Prostate gland (tissue), 2 donors: ENCODE measurements around the gene COL6A5. TPM values are rescaled to one million over a fixed set of nuclear protein-coding genes. Genes with fewer than 3 reads are reported as not detected.

Experiments
- DNase-seq: peaks from one replicate; pipeline ENCODE4 v3.0.0-alpha.2; 2019; ENCODE audit warnings: low spot score
- H3K27ac ChIP-seq, 2 donors: fragments of 200-600 bp; sonication (generic); 2 replicates each; pipeline ENCODE4 v1.5.1; 2017 to 2019
- H3K27me3 ChIP-seq: fragments of 200-600 bp; sonication (generic); replicated peaks from 2 replicates; pipeline ENCODE4 v1.5.1; 2019; ENCODE audit not compliant: insufficient read depth
- H3K36me3 ChIP-seq, 2 donors: fragments of 200-600 bp; sonication (generic); 1 replicate in 1 of 2; 2 replicates in 1 of 2; pipeline versions ENCODE4 v1.5.1 to v1.8.1; 2017 to 2019
- H3K4me1 ChIP-seq: fragments of 200-600 bp; sonication (generic); replicated peaks from 2 replicates; pipeline ENCODE4 v1.5.1; 2019
- H3K4me3 ChIP-seq, 2 donors: fragments of 200-600 bp; sonication (generic); 2 replicates each; pipeline ENCODE4 v1.5.1; 2017 to 2019
- H3K9me3 ChIP-seq: fragments of 200-600 bp; sonication (generic); 2 replicates; pipeline ENCODE4 v1.5.1; 2017
- POLR2A ChIP-seq: fragments of 450-650 bp; IDR thresholded peaks from one replicate; pipeline ENCODE4 v1.6.1; 2016; ENCODE audit warnings: antibody characterized with exemption, mild to moderate bottlenecking
- POLR2AphosphoS5 ChIP-seq: sonication (generic); formaldehyde crosslinking; IDR thresholded peaks from one replicate; pipeline ENCODE4 v1.6.1; 2017; ENCODE audit warnings: antibody characterized with exemption
- WGBS: methylation state at CpG from one replicate; pipeline ENCODE4 v1.1.5; 2018; 5-methylcytosine and 5-hydroxymethylcytosine counted together
- intact Hi-C: fragments of 100-400 bp; cut with DNase I; formaldehyde crosslinking; loops from one replicate; pipeline ENCODE4 v1.14.2; 2022
- total RNA-seq, 2 donors: library from RNA; depleted of rRNA; stranded (reverse); fragments of >200 nt; gene quantifications; one replicate each; pipeline ENCODE4 v1.1.0, GENCODE V29; 2016
- TF ChIP-seq, protein P1 (sequence below), 4 experiments: fragments of 200-600 bp in 2 of 4; fragments of 450-650 bp in 2 of 4; sonication (generic) in 2 of 4; IDR thresholded peaks; 1 replicate in 3 of 4; 2 replicates in 1 of 4; pipeline ENCODE4 v1.5.1; 2016 to 2019; ENCODE audit warnings: antibody characterized with exemption in 4 of 4, mild to moderate bottlenecking in 2 of 4, moderate library complexity in 2 of 4

COL6A5 gene
- total RNA-seq, 2 donors from 2014 or later: 0.57 TPM; not detected in 1

DNA sequence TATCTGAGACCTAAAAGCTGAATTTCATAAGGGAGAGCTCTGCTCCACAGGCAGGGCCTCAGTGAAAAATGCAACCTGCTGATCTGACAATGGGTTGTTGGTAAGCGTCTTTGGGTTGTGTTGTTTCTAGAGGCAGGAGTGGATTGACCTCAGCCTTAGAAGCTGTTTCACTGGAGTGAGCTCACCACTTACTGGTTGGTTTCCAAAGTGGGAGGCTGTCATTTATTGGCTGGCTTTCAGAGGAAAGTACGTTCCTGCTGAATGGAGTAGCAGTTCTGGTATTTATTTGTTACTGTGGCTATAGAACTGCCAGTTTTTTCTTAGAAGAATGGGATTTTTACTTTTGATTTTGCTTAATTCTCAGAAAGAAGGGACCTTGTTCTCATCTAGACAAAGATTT, 29.3 kb upstream of the COL6A5 start:
- intact Hi-C loops: no loop called here
- TF ChIP-seq POLR2A: no peak
- TF ChIP-seq, protein P1, sequence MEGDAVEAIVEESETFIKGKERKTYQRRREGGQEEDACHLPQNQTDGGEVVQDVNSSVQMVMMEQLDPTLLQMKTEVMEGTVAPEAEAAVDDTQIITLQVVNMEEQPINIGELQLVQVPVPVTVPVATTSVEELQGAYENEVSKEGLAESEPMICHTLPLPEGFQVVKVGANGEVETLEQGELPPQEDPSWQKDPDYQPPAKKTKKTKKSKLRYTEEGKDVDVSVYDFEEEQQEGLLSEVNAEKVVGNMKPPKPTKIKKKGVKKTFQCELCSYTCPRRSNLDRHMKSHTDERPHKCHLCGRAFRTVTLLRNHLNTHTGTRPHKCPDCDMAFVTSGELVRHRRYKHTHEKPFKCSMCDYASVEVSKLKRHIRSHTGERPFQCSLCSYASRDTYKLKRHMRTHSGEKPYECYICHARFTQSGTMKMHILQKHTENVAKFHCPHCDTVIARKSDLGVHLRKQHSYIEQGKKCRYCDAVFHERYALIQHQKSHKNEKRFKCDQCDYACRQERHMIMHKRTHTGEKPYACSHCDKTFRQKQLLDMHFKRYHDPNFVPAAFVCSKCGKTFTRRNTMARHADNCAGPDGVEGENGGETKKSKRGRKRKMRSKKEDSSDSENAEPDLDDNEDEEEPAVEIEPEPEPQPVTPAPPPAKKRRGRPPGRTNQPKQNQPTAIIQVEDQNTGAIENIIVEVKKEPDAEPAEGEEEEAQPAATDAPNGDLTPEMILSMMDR (IDR thresholded peaks at IDR 0.05): no peak
- TF ChIP-seq POLR2AphosphoS5: no peak

DNA sequence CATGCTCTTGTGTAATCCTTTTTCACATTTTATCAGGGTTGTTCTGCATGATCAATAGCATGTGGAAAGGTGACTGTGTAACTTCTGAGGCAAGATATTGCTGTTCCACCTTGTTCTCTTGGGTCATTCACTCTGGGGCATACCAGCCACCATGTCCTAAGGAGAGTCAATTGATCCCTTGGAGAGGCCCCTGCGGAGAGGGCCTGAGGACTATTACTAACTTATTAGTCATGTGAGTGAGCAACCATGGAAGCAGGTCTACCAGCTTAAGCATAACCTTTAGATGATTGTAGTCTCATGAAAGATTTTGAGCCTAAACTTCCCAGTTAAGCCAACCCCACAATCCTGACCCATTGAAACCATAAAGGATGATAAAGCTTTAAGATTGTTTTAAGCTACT, 22.0 kb upstream of the COL6A5 start:
- no peak overlapping the region for H3K27ac ChIP-seq
- TF ChIP-seq POLR2A (no peak), POLR2AphosphoS5 (no peak)
- TF ChIP-seq, protein P1 (IDR thresholded peaks at IDR 0.05): no peak
- WGBS: 94% methylated on average over 1 of the region's 1 CpG
- H3K9me3 ChIP-seq: no peaks in the 10 kb centered on the region
- H3K4me3 ChIP-seq: no peak overlapping the region
- H3K4me1 ChIP-seq: no peaks in the 10 kb centered on the region
- no peak for DNase-seq
- intact Hi-C loops: no loop called here
- no peaks in the 10 kb centered on the region for H3K36me3 ChIP-seq
- H3K27me3 ChIP-seq: no peaks in the 10 kb centered on the region

More for the DNA sequence above, 29.3 kb upstream of the COL6A5 start:
- 33% methylated on average over 2 of the region's 2 CpGs for WGBS
- H3K4me1 ChIP-seq: no peaks in the 10 kb centered on the region
- H3K27ac ChIP-seq: no peak overlapping the region
- H3K27me3 ChIP-seq: no peaks in the 10 kb centered on the region
- no peak for DNase-seq
- no peaks in the 10 kb centered on the region for H3K36me3 ChIP-seq
- H3K9me3 ChIP-seq: no peaks in the 10 kb centered on the region
- no peak overlapping the region for H3K4me3 ChIP-seq

DNA sequence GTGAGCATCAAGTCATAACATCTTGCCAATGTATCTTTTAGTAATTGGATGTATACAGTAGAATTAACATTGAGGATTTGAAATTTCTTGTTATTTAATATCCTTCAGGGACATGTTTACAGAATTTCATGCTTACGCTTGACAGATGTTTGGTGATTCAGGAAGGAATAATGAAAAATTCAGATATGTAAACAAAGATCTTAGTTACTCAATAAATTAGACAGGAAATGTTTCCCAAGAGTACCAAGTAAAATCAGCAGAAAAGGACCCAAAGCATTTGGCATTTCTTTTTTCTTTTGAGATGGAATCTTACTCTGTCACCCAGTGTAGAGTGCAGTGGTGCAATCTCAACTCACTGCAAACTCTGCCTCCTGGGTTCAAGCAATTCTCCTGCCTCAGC, 4.7 kb upstream of the COL6A5 start:
- TF ChIP-seq, protein P1 (IDR thresholded peaks at IDR 0.05): no peak
- TF ChIP-seq POLR2A (no peak), POLR2AphosphoS5 (no peak)
- WGBS: 38% methylated on average over 1 of the region's 1 CpG
- Histone ChIP-seq H3K9me3 (no peaks in the 10 kb centered on the region), H3K27ac (no peak overlapping the region), H3K4me1 (no peaks in the 10 kb centered on the region), H3K27me3 (peaks cover 2% of the 10 kb centered on the region), H3K4me3 (no peak overlapping the region), H3K36me3 (no peaks in the 10 kb centered on the region)
- no peak for DNase-seq
- intact Hi-C loops: no loop called here

DNA sequence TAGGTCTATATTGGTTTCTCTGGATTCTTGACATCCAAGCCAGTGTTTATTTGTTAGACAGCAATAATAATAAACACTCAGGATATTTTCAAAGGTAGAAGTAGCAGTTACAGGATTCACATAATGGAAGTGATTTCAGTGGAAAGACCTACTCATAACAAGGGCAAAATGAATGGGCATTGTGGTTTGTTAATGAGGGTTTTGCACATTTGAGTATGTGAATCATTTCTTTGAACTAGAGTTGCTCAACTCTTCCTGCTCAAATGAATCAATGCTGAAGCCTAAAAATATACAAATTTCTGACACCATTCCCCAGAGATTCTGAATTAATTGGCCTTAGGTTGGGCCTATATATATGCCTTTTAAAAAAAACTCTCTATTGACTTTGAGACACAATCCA, 4.1 kb upstream of the COL6A5 start:
- intact Hi-C loops: no loop called here
- no peaks in the 10 kb centered on the region for H3K4me1 ChIP-seq

DNA sequence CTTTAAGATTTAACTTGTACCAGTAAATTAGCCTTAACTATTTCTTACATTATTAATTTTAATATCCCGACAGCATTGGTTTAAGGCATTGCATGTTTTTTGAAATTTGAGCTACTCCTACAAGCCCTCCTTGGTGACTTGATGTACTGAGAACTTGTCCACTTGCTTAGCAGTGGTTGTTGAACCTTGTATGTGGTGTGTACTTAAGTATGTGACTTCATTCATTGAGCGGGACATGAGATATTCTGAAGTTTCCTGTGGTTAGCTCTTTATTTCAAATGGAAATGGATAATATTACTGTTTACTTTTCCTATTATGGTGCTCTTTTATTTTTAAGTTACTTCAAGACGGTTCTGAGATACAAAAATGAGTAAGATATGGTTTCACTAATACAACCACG, 3.6 kb upstream of the COL6A5 start:
- no peak for DNase-seq
- H3K27ac ChIP-seq: no peak overlapping the region
- no peaks in the 10 kb centered on the region for H3K9me3 ChIP-seq
- H3K4me3 ChIP-seq: no peak overlapping the region
- H3K4me1 ChIP-seq: no peaks in the 10 kb centered on the region
- intact Hi-C loops: no loop called here
- TF ChIP-seq, protein P1 (IDR thresholded peaks at IDR 0.05): no peak
- no peak for TF ChIP-seq POLR2AphosphoS5
- TF ChIP-seq POLR2A: no peak
- no peaks in the 10 kb centered on the region for H3K36me3 ChIP-seq
- WGBS: 80% methylated on average over 4 of the region's 4 CpGs
- peaks cover 6% of the 10 kb centered on the region for H3K27me3 ChIP-seq

More for the DNA sequence above, 4.1 kb upstream of the COL6A5 start:
- no peak overlapping the region for H3K27ac ChIP-seq
- no peak overlapping the region for H3K4me3 ChIP-seq
- no peaks in the 10 kb centered on the region for H3K9me3 ChIP-seq
- no peaks in the 10 kb centered on the region for H3K36me3 ChIP-seq
- no peak for DNase-seq
- TF ChIP-seq POLR2AphosphoS5 (no peak), POLR2A (no peak)
- TF ChIP-seq, protein P1 (IDR thresholded peaks at IDR 0.05): no peak
- peaks cover 6% of the 10 kb centered on the region for H3K27me3 ChIP-seq
